ENCODE results near the gene HUNK. TPM values are rescaled to one million over a fixed set of nuclear protein-coding genes. Genes with fewer than 3 reads are reported as not detected.
A peak's percentile ranks its signal among the peaks of the same experiment; 100 is the strongest.

HUNK gene
- total RNA-seq, 2 donors from 2014 or later: 0.20 to 2.0 TPM

DNA sequence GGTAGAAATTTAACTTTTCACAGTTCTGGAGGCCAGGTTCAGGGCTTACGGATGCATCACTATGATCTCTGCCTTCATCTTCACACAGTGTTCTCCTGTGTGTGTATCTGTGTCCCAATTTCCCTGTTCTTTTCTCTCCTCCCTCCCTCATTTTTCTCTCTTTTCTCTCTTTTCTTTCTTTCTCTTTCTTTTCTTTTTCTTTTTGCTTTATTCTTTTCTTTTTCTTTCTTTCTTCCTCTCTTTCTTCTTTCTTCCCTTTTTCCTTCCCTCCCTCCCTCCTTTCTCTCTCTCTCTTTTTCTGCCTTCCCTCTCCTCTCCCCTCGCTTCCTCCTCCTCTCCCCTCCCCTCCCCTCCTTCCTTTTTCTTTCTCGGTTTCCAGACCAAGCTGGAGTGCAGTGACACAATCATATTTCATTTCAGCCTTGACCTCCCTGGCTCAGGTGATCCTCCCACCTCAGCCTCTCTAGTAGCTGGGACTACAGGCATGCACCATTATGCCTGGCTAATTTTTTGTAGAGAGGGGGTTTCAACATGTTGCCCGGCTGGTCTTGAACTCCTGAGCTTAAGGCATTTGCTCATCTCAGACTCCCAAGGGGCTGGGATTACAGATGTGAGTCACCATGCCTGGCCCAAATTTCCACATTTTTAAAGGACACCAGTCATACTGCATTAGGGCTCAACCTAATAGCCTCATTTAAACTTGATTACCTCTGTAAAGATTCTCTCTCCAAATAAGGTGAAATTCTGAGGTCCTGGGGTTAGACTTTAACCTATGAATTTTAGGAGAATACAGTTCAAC lies 115.9 kb downstream of the HUNK start:
- Histone ChIP-seq H3K36me3 (no peaks in the 10 kb centered on the region), H3K4me1 (no peaks in the 10 kb centered on the region), H3K27ac (no peak overlapping the region), H3K4me3 (no peak overlapping the region), H3K9me3 (no peaks in the 10 kb centered on the region), H3K27me3 (no peaks in the 10 kb centered on the region)
- no peak for DNase-seq (ENCODE audit: low spot score)
- TF ChIP-seq, protein P1, sequence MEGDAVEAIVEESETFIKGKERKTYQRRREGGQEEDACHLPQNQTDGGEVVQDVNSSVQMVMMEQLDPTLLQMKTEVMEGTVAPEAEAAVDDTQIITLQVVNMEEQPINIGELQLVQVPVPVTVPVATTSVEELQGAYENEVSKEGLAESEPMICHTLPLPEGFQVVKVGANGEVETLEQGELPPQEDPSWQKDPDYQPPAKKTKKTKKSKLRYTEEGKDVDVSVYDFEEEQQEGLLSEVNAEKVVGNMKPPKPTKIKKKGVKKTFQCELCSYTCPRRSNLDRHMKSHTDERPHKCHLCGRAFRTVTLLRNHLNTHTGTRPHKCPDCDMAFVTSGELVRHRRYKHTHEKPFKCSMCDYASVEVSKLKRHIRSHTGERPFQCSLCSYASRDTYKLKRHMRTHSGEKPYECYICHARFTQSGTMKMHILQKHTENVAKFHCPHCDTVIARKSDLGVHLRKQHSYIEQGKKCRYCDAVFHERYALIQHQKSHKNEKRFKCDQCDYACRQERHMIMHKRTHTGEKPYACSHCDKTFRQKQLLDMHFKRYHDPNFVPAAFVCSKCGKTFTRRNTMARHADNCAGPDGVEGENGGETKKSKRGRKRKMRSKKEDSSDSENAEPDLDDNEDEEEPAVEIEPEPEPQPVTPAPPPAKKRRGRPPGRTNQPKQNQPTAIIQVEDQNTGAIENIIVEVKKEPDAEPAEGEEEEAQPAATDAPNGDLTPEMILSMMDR (IDR thresholded peaks at IDR 0.05): no peak

DNA sequence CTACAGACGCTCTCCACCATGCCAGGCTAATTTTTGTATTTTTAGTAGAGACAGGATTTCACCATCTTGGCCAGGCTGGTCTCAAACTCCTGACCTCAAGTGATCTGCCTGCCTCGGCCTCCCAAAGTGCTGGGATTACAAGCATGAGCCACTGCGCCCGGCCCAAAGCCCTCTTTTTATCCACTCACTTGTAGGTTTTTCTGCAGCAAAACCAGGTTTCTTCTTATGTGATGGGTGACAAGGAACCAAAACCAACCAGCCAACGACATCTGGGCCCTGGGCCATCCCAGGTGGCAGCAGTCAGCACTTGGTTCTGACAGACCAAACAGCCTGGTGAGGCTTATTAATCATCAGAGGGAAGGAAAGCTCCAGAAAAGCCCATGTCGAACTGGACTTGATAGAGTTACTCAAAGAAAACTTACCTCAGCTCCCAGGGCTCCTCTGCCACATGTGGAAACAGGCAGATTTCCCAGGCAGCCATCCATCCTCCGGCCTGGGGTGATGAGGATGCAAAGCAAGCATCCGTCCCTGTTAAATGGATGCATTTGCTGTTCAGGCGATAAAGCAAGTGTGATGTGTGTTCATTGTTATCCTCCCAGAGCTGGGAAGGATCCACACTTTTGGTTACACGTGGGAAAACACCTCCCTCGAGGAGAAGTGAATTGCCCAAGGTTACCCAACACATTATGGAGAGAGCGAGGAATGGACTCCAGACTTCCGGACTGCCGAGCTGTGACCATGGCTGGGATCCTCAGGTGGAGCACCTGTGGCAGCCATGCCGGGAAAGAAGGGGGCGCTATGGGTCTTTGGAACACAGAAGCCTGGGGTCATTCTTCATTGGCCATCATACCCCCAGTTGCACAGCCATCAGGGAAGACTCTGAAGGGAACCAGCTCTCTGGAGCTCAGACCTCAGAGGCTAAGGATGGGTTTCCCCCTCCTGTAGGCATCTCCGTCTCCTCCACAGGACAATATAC lies 118.8 kb downstream of the HUNK start:
- H3K27me3 ChIP-seq: no peaks in the 10 kb centered on the region
- TF ChIP-seq, protein P1 (IDR thresholded peaks at IDR 0.05): peak in 1 of 2 donors; percentile 32
- no peaks in the 10 kb centered on the region for H3K9me3 ChIP-seq
- no peak for DNase-seq (ENCODE audit: low spot score)
- no peaks in the 10 kb centered on the region for H3K4me1 ChIP-seq
- H3K27ac ChIP-seq: no peak overlapping the region
- H3K36me3 ChIP-seq: no peaks in the 10 kb centered on the region
- H3K4me3 ChIP-seq: no peak overlapping the region

GRCh38 chr21:31992391-31992790 lies 119.6 kb downstream of the HUNK start:
- no peak overlapping the region for H3K4me3 ChIP-seq
- TF ChIP-seq, protein P1 (IDR thresholded peaks at IDR 0.05): no peak
- H3K27me3 ChIP-seq: no peaks in the 10 kb centered on the region
- H3K4me1 ChIP-seq: no peaks in the 10 kb centered on the region
- no peaks in the 10 kb centered on the region for H3K36me3 ChIP-seq
- H3K9me3 ChIP-seq: no peaks in the 10 kb centered on the region
- DNase-seq (ENCODE audit: low spot score): no peak
- H3K27ac ChIP-seq: no peak overlapping the region

DNA sequence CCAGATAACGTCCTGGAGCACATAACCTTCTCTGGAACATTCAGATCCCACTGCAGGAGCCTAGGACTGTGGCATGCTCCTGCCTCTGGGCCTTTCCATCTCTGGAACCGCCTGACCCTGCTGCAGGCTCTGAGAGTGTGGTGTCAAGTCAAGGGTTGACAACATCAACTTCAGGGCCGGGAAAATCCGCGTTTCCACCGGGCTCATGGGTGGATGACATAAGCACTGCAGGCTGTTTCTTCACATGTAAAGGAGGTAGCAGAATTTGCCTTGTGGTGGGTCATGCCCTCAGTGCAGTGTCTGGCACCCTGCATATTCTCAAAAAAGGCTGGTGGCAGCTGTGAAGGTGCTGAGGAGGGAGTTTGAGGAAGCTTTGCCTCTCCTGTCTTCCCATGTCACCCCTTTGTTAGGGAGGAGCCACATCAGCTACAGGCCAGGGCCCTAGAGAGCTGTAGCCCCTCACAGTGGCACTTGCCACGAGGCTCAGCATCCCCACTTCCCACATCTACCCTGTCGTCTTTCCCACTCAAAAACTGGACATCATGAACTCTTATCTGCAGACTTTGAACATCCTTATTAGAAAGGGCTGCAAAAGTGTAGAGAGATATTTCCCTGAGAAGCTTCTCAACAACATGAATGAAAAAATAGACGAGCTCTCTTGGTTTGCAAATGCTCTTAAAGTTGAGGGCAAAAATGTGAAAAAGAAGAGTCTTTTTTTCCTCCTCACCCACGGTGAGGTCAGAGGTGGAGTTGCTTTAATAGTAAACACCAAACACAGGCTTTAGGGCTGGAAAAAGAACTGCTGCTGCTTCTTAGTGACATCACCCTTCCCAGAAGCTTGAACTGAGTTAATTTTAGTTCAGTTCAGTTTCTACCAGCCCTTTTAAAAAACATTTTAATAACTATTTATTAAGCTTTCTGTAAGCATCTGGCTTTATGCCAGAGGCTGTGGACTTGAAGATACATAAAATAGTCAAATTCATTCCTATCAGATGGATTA lies 121.3 kb downstream of the HUNK start:
- H3K36me3 ChIP-seq: no peaks in the 10 kb centered on the region
- H3K4me1 ChIP-seq: no peaks in the 10 kb centered on the region
- no peaks in the 10 kb centered on the region for H3K9me3 ChIP-seq
- TF ChIP-seq, protein P1 (IDR thresholded peaks at IDR 0.05): no peak
- H3K27me3 ChIP-seq: no peaks in the 10 kb centered on the region
- no peak overlapping the region for H3K27ac ChIP-seq
- no peak overlapping the region for H3K4me3 ChIP-seq
- DNase-seq (ENCODE audit: low spot score): no peak

DNA sequence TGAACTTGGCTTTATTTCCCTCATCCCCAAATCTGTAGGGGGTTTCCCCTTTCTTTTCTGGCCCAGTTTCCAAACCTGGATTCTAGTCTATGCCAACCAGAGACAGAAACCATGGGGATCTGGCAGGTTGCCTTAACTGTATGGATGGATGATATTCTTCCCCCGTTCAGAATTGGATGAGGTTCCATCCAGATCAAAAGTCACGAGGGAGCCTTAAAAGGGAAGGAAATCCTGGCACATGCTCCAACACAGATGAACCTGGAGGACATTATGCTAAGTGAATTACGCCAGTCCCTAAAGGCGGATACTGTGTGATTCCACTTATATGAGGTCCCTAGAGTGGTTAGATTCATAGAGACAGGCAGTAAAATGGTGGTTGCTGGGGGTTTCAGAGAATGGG lies 124.4 kb downstream of the HUNK start:
- no peak overlapping the region for H3K4me3 ChIP-seq
- no peaks in the 10 kb centered on the region for H3K4me1 ChIP-seq
- TF ChIP-seq, protein P1 (IDR thresholded peaks at IDR 0.05): no peak
- H3K36me3 ChIP-seq: no peaks in the 10 kb centered on the region
- DNase-seq (ENCODE audit: low spot score): no peak
- no peaks in the 10 kb centered on the region for H3K9me3 ChIP-seq
- H3K27me3 ChIP-seq: no peaks in the 10 kb centered on the region
- H3K27ac ChIP-seq: no peak overlapping the region

Measured in right atrium auricular region (tissue), 2 donors.